GM21367 (cell line): ENCODE data around the gene SYNPO2.
"Not testable (repeated sequence)": the region's sequence is repeated elsewhere in the genome, so short reads cannot be mapped to it uniquely, and the experiment has no call there.

Source experiments
- ATAC-seq: cut with Tn5 transposase; IDR thresholded peaks from one replicate; pipeline ENCODE4 v1.9.1; 2021; ENCODE audit not compliant: unreplicated experiment

SYNPO2 gene

DNA sequence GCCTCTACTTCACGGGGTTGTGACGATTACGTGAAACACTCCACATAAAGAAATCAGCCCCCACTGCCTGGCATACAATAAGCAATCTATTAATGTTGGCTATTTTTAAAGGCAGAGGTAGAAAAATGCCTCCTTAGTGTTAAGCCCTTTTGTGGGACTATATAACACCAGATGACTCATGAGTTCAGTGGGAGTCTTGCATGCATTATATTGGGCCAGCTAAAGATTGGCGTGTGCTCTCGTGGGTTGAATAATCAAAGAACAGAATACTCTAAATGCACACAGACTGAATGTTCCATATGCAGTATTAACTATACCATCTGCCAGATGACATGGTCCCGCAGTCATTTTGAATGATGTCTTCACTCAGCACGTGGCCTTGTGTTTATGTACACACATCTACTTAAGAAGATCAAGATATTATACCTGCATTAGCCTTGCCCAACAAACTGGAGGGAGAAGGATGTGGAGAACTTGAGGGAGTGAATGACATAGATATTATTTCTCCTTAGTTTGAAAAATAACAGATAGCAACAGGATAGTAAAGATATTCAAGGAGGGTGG is 162.0 kb downstream of the SYNPO2 start:
- ATAC-seq, result no peak

DNA sequence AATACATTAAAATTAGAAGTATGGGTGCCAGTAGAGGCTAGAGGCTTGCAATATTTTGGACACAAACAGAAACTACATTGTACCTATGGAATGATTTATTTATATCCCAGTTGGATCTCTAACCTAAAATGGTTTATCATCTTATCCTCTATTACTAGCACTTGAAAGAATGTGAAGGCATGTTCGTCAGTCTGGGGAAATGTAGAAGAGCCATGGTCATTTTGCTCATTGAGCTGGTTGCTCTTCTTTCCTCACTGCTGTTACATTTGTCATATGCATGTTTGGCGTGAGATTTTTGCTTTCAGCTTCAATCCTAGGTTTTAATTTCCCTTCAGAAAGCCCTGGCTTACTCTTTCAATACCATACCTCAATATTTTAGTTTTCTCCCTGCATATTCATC is 164.6 kb downstream of the SYNPO2 start:
- no peak for ATAC-seq

DNA sequence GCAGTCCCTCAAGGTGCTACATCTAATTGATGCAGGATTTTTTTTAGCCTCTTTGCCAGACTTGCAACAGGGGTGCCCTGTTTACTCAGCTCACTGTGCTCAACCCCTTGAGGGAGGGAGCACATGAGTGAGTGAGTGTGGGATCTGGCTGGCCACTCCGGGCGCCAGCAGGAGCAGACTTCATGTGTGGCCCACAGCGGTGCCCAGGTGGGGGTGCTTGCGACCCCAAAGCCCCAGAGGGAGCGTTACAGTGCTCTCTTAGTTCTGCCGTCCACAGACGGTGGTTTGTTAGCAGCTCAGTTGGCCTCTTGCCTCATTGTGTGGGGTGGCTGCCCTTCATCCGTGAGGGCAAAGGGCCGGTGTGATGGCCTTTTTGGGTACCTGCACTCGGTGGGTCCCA is 165.3 kb downstream of the SYNPO2 start:
- ATAC-seq, result no peak

DNA sequence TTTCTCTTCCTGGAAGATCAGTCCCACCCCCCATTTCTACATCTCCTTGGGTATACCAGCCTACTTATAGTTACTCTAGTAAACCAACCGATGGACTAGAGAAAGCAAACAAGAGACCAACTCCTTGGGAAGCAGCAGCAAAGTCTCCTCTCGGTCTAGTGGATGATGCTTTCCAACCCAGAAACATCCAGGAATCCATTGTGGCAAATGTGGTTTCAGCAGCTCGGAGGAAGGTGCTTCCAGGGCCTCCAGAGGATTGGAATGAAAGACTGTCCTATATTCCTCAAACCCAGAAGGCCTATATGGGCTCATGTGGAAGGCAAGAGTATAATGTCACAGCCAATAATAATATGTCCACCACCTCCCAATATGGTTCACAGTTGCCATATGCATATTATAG is 168.8 kb downstream of the SYNPO2 start:
- ATAC-seq, result no peak

- ATAC-seq, result no peak
These were observed 170.6 kb downstream of the SYNPO2 start for GRCh38 chr4:119059221-119059620.

GRCh38 chr4:119067125-119067524 is 178.5 kb downstream of the SYNPO2 start:
- ATAC-seq, result not testable (repeated sequence)

GRCh38 chr4:119067670-119068360 is 179.2 kb downstream of the SYNPO2 start:
- ATAC-seq, result not testable (repeated sequence)

DNA sequence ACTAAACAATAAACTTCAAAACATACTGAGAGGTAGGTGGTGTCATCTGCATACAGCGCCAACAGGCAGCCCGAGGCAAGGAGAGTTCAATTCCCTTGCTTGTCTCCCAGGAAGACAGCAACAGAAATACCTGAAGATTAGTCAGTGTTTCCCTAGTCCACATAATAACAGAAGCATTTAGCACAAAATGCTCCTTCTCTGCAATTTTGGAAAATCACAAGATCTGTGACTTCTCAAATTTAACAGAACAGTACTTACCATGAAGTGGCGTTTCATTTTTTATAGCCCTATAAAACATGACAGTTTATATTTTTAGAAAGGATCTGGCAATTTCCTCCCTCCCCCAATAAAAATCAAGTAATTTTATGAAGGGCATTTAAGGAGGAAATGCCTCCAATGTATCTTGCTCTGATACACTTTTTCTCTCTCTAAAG is 179.9 kb downstream of the SYNPO2 start:
- ATAC-seq, result no peak

DNA sequence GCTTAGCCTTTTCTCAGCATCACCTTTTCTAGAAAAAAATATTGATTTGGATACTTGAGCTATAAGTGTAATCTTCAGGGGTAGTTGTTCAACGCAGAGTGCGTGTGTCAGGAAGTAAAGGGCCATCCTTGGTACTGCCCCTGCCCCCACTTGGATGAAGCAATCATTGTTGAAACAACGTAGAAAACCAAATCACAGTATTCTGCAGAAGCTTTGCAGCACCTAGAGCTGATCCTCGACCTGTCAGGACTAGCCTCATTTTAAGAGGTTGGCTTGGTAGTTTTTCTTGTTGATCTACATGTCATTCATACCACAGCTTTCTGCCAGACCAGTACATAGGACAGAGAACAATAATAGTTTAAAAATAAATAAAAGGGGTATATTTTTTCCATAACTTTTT is 181.6 kb downstream of the SYNPO2 start:
- ATAC-seq, result no peak

- no peak for ATAC-seq
These were observed 192.3 kb downstream of the SYNPO2 start for GRCh38 chr4:119080721-119081541.

DNA sequence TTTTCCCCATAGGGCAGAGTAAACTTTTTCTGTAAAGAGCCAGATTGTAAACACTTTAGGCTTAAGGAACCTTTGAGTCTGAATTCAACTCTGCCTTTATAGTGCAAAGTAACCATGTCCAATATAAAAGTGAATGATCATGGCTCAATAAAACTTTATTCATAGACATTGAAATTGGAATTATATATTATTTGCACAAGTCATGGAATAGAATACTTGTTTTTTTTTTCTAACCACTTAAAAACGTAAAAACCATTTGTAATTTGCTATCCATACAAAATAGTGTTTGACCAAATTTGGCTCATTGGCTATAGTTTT is 192.8 kb downstream of the SYNPO2 start:
- ATAC-seq, result no peak

DNA sequence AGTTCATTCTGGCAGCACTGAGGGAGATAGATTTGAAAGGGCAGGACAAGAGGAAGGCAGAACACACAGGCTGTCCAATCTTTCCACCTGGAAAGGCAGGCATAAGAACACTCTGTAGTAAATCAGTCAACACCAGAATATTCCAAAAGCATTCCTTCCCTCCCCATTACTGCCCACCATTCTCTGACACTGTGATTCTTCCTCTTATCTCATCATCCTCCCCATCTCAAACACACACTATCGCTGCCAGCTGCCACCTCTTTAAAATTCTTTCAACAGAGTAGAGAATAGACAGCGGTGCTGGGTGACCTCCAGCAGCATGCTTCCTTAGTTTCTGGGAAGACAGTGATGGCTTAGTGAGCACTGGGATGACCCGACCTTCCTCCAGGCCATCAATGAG is 193.3 kb downstream of the SYNPO2 start:
- ATAC-seq, result no peak

- ATAC-seq, result no peak
These were observed 194.0 kb downstream of the SYNPO2 start for GRCh38 chr4:119082661-119083060.

GRCh38 chr4:119084513-119084912 is 195.9 kb downstream of the SYNPO2 start:
- no peak for ATAC-seq

- no peak for ATAC-seq
These were observed 198.5 kb downstream of the SYNPO2 start for GRCh38 chr4:119087121-119087520.

- no peak for ATAC-seq
These were observed 199.0 kb downstream of the SYNPO2 start for GRCh38 chr4:119087656-119088055.

- no peak for ATAC-seq
These were observed 204.6 kb downstream of the SYNPO2 start for GRCh38 chr4:119093042-119093827.

DNA sequence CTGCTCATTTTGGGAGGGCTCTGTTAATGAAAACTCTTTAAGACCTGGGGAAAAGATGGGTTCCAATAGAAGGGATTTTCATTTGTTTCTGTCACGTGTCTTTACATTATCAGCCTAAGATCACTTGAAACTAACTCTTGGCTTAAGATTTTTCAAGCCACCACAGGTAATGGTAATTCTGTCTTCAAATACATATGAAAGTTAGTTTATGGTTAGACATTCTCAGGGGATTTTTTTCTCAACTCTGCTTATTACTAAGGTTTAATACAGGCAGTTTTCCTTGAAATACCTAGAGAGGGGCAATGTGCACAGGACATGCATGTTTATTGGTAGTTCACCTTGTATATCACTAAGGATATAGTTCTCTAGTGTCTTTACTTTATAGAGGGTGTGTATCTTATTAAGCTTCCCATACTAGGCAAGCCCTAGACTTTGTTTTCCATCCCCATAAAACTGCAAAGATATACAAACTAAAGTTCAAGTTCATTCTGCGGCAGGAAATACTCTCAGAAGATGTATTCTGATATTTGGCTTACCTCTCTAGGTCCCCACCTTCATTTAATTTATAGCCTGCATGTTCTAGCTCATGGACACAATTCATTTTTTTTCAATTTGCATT is 208.7 kb downstream of the SYNPO2 start:
- no peak for ATAC-seq

GRCh38 chr4:119098306-119098705 is 209.7 kb downstream of the SYNPO2 start:
- no peak for ATAC-seq

DNA sequence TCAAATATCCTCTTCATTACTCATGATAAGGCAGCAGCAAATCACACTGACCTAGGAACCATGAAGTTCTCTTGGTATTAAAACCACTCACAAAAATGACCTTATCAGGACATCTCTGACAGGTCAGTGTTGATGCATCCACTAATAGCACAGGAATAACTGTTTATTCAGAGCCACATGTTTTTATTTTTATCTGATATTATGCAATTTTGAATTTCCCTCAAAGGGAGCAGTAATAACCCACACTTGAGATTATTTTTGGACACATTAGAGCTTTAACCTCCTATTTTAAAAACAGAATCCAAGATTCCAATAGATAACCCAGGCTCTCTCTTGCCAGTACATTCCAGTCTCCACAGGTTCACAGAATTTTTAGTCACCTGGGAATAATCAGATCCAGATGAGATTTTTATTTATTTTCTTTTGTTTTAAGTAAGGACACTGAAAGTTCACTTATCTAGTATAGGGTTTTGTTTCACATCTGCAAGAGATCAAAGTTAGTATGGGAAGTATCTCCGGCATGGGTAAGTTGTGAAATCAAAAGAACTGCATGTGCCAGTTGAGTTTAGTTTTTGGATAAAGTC is 210.7 kb downstream of the SYNPO2 start:
- ATAC-seq, result no peak

DNA sequence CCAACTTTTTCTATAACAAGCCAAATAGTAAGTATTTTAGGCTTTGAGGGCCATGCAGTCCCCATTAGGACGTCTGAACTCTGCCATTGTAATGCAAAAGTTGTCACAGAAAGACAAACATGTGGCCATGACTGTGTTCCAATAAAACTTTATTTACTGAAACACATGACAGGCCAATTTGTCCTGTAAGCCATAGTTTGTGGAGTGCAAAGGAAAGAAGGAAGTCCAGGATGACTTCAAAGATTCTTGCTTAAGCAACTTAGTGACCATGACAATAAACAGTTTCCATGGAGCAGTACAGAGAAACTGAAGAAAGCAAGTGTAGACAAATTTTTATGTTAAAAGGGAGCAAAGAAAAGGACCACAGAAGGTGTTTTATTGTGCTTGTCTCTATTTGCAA is 212.0 kb downstream of the SYNPO2 start:
- ATAC-seq, result no peak
